BE2C (cell line): ENCODE measurements around the gene PCDHGC4.

Experiments
- DNase-seq: peaks from one replicate; pipeline ENCODE4 v3.0.0-alpha.2; 2020
- H3K27me3 ChIP-seq: fragments of 250-450 bp; sonication (Bioruptor Pico); 2 replicates; pipeline ENCODE4 v1.5.1; 2020; ENCODE audit warnings: mild to moderate bottlenecking
- H3K36me3 ChIP-seq: fragments of 250-450 bp; sonication (Bioruptor Pico); 2 replicates; pipeline ENCODE4 v1.5.1; 2020; ENCODE audit warnings: mild to moderate bottlenecking
- H3K4me1 ChIP-seq: fragments of 250-450 bp; sonication (Bioruptor Pico); 2 replicates; pipeline ENCODE4 v1.5.1; 2020
- H3K4me3 ChIP-seq: 2 replicates; pipeline ENCODE4 v1.5.1; 2011; ENCODE audit warnings: low read depth, low read length
- H3K9me3 ChIP-seq: fragments of 250-450 bp; sonication (Bioruptor Pico); 2 replicates; pipeline ENCODE4 v1.5.1; 2020
- CTCF ChIP-seq: IDR thresholded peaks from 2 replicates; pipeline ENCODE4 v1.5.1; 2012; ENCODE audit warnings: mild to moderate bottlenecking, low read depth, low read length

Gene PCDHGC4

GRCh38 chr5:141528291-141528984, 43.6 kb downstream of the PCDHGC4 start:
- TF ChIP-seq CTCF = no peak
- Histone ChIP-seq H3K4me3 (no peak overlapping the region), H3K36me3 (peaks cover 64% of the 10 kb centered on the region), H3K9me3 (no peaks in the 10 kb centered on the region), H3K4me1 (peaks cover 21% of the 10 kb centered on the region), H3K27me3 (no peaks in the 10 kb centered on the region)
- DNase-seq = no peak

GRCh38 chr5:141529002-141529401, 44.2 kb downstream of the PCDHGC4 start:
- Histone ChIP-seq H3K27me3 (no peaks in the 10 kb centered on the region), H3K36me3 (peaks cover 62% of the 10 kb centered on the region), H3K4me3 (no peak overlapping the region), H3K9me3 (no peaks in the 10 kb centered on the region), H3K4me1 (peaks cover 18% of the 10 kb centered on the region)
- TF ChIP-seq CTCF = no peak
- DNase-seq = no peak

GRCh38 chr5:141529873-141530272, 45.0 kb downstream of the PCDHGC4 start:
- no peaks in the 10 kb centered on the region for H3K27me3 ChIP-seq
- no peak for DNase-seq
- peaks cover 67% of the 10 kb centered on the region for H3K36me3 ChIP-seq
- H3K4me3 ChIP-seq = no peak overlapping the region
- H3K4me1 ChIP-seq = peaks cover 17% of the 10 kb centered on the region
- H3K9me3 ChIP-seq = no peaks in the 10 kb centered on the region
- no peak for TF ChIP-seq CTCF

- Histone ChIP-seq H3K9me3 (no peaks in the 10 kb centered on the region), H3K4me3 (no peak overlapping the region), H3K4me1 (peaks cover 13% of the 10 kb centered on the region), H3K36me3 (peaks cover 51% of the 10 kb centered on the region), H3K27me3 (no peaks in the 10 kb centered on the region)
- TF ChIP-seq CTCF = no peak
- no peak for DNase-seq
These were observed 47.9 kb downstream of the PCDHGC4 start for GRCh38 chr5:141532726-141533125.

- H3K9me3 ChIP-seq = no peaks in the 10 kb centered on the region
- no peaks in the 10 kb centered on the region for H3K27me3 ChIP-seq
- peaks cover 39% of the 10 kb centered on the region for H3K36me3 ChIP-seq
- peaks cover 10% of the 10 kb centered on the region for H3K4me1 ChIP-seq
- DNase-seq = no peak
- H3K4me3 ChIP-seq = no peak overlapping the region
- TF ChIP-seq CTCF = no peak
These were observed 49.1 kb downstream of the PCDHGC4 start for GRCh38 chr5:141533897-141534296.

- Histone ChIP-seq H3K27me3 (no peaks in the 10 kb centered on the region), H3K4me3 (no peak overlapping the region), H3K9me3 (no peaks in the 10 kb centered on the region), H3K4me1 (peaks cover 10% of the 10 kb centered on the region), H3K36me3 (peaks cover 33% of the 10 kb centered on the region)
- DNase-seq = no peak
- TF ChIP-seq CTCF = no peak
These were observed 49.8 kb downstream of the PCDHGC4 start for GRCh38 chr5:141534492-141535213.
